ENCODE measurements around the gene GATAD2A. TPM values are rescaled to one million over a fixed set of nuclear protein-coding genes. Genes with fewer than 3 reads are reported as not detected.

GATAD2A gene
- total and polyA plus RNA-seq, 9 of the 15 experiments (the other 6 are each of a cell fraction or from before 2014, with no cell fraction given): 2.4 to 226 (median 44.2) TPM

DNA sequence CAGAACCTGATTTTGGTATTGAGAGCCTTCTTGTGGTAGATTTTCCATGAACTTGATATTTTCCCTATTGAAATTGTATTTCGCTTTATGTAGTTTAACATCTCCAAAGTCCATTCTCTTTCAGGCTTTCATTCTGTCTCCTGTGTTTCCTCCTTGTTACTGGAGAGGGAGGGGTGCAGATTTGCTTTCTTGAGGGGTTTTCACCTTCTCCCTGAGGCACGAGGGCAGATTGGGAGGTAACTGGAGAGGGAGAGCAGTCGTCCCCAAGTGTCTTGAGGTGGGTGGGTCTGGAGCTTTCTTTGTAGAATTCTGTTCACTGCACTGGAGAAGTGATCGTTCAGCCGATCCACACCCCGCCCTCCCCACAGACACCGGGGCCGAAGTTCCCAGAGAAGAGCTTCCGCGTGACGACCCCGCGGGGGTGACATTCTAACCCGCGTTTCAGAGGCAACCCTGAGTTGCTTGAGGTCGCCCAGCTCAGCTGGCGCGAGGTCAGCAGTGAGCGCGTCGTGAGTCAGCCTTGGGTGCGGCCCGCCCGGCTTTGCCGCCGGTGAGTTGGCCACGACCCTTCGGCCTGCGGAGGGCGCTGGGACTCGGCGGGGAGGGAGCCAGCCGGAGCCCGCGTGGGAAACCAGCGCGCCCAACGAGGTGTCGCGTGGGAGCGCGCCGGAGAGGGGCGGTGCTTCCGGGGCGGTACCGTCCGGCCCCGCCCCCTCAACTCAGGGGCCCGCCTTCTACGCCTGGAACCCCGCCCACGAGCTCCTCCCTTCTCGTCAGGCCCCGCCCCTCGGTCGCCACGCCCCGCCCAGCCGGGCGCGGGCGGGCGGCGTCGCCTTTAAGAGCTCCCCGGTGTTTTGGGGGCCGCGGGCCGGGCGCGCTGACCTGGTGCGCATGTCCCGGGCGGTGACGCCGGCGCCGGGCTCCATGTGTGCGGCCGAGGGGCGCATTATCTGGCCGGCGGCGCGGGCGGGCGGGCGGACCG is at the start of gene GATAD2A (continued):
- TF ChIP-seq ZNF518B (CRISPR knock-in tag; IDR thresholded peaks at IDR 0.05): no peak
- peak; percentile 91 for TF ChIP-seq NRF1 (conservative IDR thresholded peaks at IDR 0.05 in 1 of 2, IDR thresholded peaks at IDR 0.05 in 1 of 2)
- no peak for TF ChIP-seq SP2 (IDR thresholded peaks at IDR 0.05; ENCODE audit: extremely low read depth, low read depth, low read length, poor library complexity, severe bottlenecking)
- peak; percentile 98 for TF ChIP-seq MTA3 (IDR thresholded peaks at IDR 0.05; ENCODE audit: borderline replicate concordance)
- no peak for TF ChIP-seq ZNF143 (CRISPR knock-in tag; IDR thresholded peaks at IDR 0.05)
- TF ChIP-seq HNRNPH1 (optimal IDR thresholded peaks at IDR 0.05; ENCODE audit: low read depth, low read length): no peak
- TF ChIP-seq BRD9 (IDR thresholded peaks at IDR 0.05; ENCODE audit: low read depth, partially characterized antibody): no peak
- no peak for TF ChIP-seq SRSF1 (IDR thresholded peaks at IDR 0.05; ENCODE audit: low read depth, low read length)
- peak; percentile 98 for TF ChIP-seq CTBP1 (IDR thresholded peaks at IDR 0.05; ENCODE audit: borderline replicate concordance)
- TF ChIP-seq HNRNPK (IDR thresholded peaks at IDR 0.05; ENCODE audit: low read depth, low read length, poor library complexity, severe bottlenecking): peak; percentile 36
- peak; percentile 94; the same call in 1 of the 2 replicates for TF ChIP-seq KAT7 (CRISPR knock-in tag; IDR thresholded peaks at IDR 0.05; ENCODE audit: borderline replicate concordance)
- peak; percentile 77 for TF ChIP-seq E2F8 (IDR thresholded peaks at IDR 0.05; ENCODE audit: low read depth, partially characterized antibody)
- peak; percentile 81 for TF ChIP-seq NFIC (IDR thresholded peaks at IDR 0.05)
- TF ChIP-seq, protein P1, sequence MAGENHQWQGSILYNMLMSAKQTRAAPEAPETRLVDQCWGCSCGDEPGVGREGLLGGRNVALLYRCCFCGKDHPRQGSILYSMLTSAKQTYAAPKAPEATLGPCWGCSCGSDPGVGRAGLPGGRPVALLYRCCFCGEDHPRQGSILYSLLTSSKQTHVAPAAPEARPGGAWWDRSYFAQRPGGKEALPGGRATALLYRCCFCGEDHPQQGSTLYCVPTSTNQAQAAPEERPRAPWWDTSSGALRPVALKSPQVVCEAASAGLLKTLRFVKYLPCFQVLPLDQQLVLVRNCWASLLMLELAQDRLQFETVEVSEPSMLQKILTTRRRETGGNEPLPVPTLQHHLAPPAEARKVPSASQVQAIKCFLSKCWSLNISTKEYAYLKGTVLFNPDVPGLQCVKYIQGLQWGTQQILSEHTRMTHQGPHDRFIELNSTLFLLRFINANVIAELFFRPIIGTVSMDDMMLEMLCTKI (IDR thresholded peaks at IDR 0.05; ENCODE audit: partially characterized antibody): no peak
- TF ChIP-seq FOXJ3 (CRISPR knock-in tag; IDR thresholded peaks at IDR 0.05): no peak
- no peak; the same call in 1 of the 2 replicates for TF ChIP-seq STAT5A (IDR thresholded peaks at IDR 0.05; ENCODE audit: borderline replicate concordance, low read length)
- no peak for TF ChIP-seq LARP7 (IDR thresholded peaks at IDR 0.05)
- TF ChIP-seq ZNF24 (IDR thresholded peaks at IDR 0.05): peak; percentile 71
- no peak for TF ChIP-seq DDX20 (tag; IDR thresholded peaks at IDR 0.05; ENCODE audit: low read depth)
- TF ChIP-seq MAFK (IDR thresholded peaks at IDR 0.05; ENCODE audit: low read length): no peak
